OCI-LY1 (cell line): Measurements from ENCODE around the gene ST6GALNAC2.

Source experiments
- H2AFZ ChIP-seq: fragments of 200-600 bp; sonication (generic), shearing (Covaris generic); 2 replicates; pipeline ENCODE4 v1.6.0; 2014; ENCODE audit warnings: antibody characterized with exemption, mild to moderate bottlenecking, low read length
- H3F3A ChIP-seq: fragments of 200-600 bp; sonication (generic), shearing (Covaris generic); 2 replicates; pipeline ENCODE4 v1.6.0; 2014; ENCODE audit warnings: mild to moderate bottlenecking, antibody characterized with exemption, low read length, moderate library complexity; ENCODE audit not compliant: insufficient read depth
- H3K27ac ChIP-seq: fragments of 200-600 bp; sonication (generic); 2 replicates; pipeline ENCODE4 v1.5.1; 2014; ENCODE audit warnings: low read length, mixed run types, mild to moderate bottlenecking, low read depth; ENCODE audit not compliant: poor library complexity, severe bottlenecking
- H3K27me3 ChIP-seq: fragments of 200-600 bp; sonication (generic); 2 replicates; pipeline ENCODE4 v1.6.0; 2014; ENCODE audit warnings: antibody characterized with exemption, mild to moderate bottlenecking, low read length, moderate library complexity; ENCODE audit not compliant: insufficient read depth
- H3K36me3 ChIP-seq: fragments of 200-600 bp; sonication (generic); 2 replicates; pipeline ENCODE4 v1.6.1; 2014; ENCODE audit warnings: mild to moderate bottlenecking, antibody characterized with exemption, low read length, moderate library complexity, mixed read lengths; ENCODE audit not compliant: insufficient read depth
- H3K4me1 ChIP-seq: fragments of 200-600 bp; sonication (generic); 2 replicates; pipeline ENCODE4 v1.5.1; 2014; ENCODE audit warnings: mild to moderate bottlenecking, low read length, moderate library complexity; ENCODE audit not compliant: insufficient read depth, severe bottlenecking
- H3K4me2 ChIP-seq: fragments of 200-600 bp; sonication (generic), shearing (Covaris generic); 2 replicates; pipeline ENCODE4 v1.6.1; 2014; ENCODE audit warnings: low read length
- H3K4me3 ChIP-seq: fragments of 200-600 bp; sonication (generic); 2 replicates; pipeline ENCODE4 v1.5.1; 2014; ENCODE audit warnings: low read length, low read depth, mild to moderate bottlenecking, mixed read lengths; ENCODE audit not compliant: poor library complexity, severe bottlenecking
- H3K79me2 ChIP-seq: fragments of 200-600 bp; shearing (Covaris generic); 2 replicates; pipeline ENCODE4 v1.6.1; 2016; ENCODE audit warnings: mixed run types, low read length, mixed read lengths; ENCODE audit not compliant: insufficient read depth
- H3K9ac ChIP-seq: fragments of 200-600 bp; sonication (generic), shearing (Covaris generic); 2 replicates; pipeline ENCODE4 v1.6.1; 2014; ENCODE audit warnings: mild to moderate bottlenecking, low read length, mixed read lengths
- H3K9me2 ChIP-seq: fragments of 200-600 bp; sonication (generic), shearing (Covaris generic); 2 replicates; pipeline ENCODE4 v1.6.1; 2014; ENCODE audit warnings: low read depth, mild to moderate bottlenecking, low read length, mixed read lengths
- H3K9me3 ChIP-seq: fragments of 200-600 bp; shearing (Covaris generic); 2 replicates; pipeline ENCODE4 v1.6.1; 2014; ENCODE audit warnings: low read length, mixed read lengths
- H4K20me1 ChIP-seq: fragments of 200-600 bp; sonication (generic), shearing (Covaris generic); 2 replicates; pipeline ENCODE4 v1.6.0; 2016; ENCODE audit warnings: mild to moderate bottlenecking, low read length; ENCODE audit not compliant: insufficient read depth
- CTCF ChIP-seq: fragments of 200-600 bp; sonication (generic), shearing (Covaris generic); IDR thresholded peaks from 2 replicates; pipeline ENCODE4 v1.5.1; 2017; ENCODE audit warnings: mild to moderate bottlenecking, antibody characterized with exemption, low read length, moderate library complexity, mixed read lengths
- EZH2 ChIP-seq: fragments of 200-600 bp; sonication (generic), shearing (Covaris generic); IDR thresholded peaks from 2 replicates; pipeline ENCODE4 v1.8.0; 2017; ENCODE audit warnings: borderline replicate concordance, mixed run types, mild to moderate bottlenecking, antibody characterized with exemption, low read length, moderate library complexity, mixed read lengths

The ST6GALNAC2 gene

GRCh38 chr17:76532072-76532651 is 53.5 kb downstream of the ST6GALNAC2 start:
- H2AFZ ChIP-seq = no peak overlapping the region
- TF ChIP-seq CTCF = no peak
- TF ChIP-seq EZH2 = no peak
- no peaks in the 10 kb centered on the region for H3K79me2 ChIP-seq
- no peaks in the 10 kb centered on the region for H3F3A ChIP-seq
- H3K9me2 ChIP-seq = no peaks in the 10 kb centered on the region
- no peak overlapping the region for H3K27ac ChIP-seq
- H3K9ac ChIP-seq = no peak overlapping the region
- H3K27me3 ChIP-seq = no peaks in the 10 kb centered on the region; the same call in 1 of the 2 replicates
- no peak overlapping the region for H3K4me3 ChIP-seq
- no peaks in the 10 kb centered on the region for H4K20me1 ChIP-seq
- H3K9me3 ChIP-seq = no peaks in the 10 kb centered on the region
- H3K36me3 ChIP-seq = no peaks in the 10 kb centered on the region
- no peak overlapping the region for H3K4me2 ChIP-seq
- peaks cover 44% of the 10 kb centered on the region for H3K4me1 ChIP-seq

GRCh38 chr17:76531486-76532038 is 54.1 kb downstream of the ST6GALNAC2 start:
- no peak overlapping the region for H2AFZ ChIP-seq
- H3K9ac ChIP-seq = no peak overlapping the region; the same call in 1 of the 2 replicates
- no peak overlapping the region for H3K4me3 ChIP-seq
- no peak overlapping the region for H3K27ac ChIP-seq
- TF ChIP-seq CTCF = no peak
- TF ChIP-seq EZH2 = no peak
- H3K9me2 ChIP-seq = no peaks in the 10 kb centered on the region
- H3K4me1 ChIP-seq = peaks cover 44% of the 10 kb centered on the region
- H3K4me2 ChIP-seq = peak overlapping the region; percentile 49; the same call in 1 of the 2 replicates
- H3K9me3 ChIP-seq = no peaks in the 10 kb centered on the region
- no peaks in the 10 kb centered on the region for H3F3A ChIP-seq
- no peaks in the 10 kb centered on the region; the same call in 1 of the 2 replicates for H3K27me3 ChIP-seq
- H3K79me2 ChIP-seq = no peaks in the 10 kb centered on the region
- no peaks in the 10 kb centered on the region for H4K20me1 ChIP-seq
- H3K36me3 ChIP-seq = no peaks in the 10 kb centered on the region

- H3K4me1 ChIP-seq = peaks cover 44% of the 10 kb centered on the region
- peak overlapping the region; percentile 97 for H2AFZ ChIP-seq
- H3K36me3 ChIP-seq = no peaks in the 10 kb centered on the region
- H3K27me3 ChIP-seq = no peaks in the 10 kb centered on the region; the same call in 1 of the 2 replicates
- H3F3A ChIP-seq = no peaks in the 10 kb centered on the region
- H3K9ac ChIP-seq = peak overlapping the region; percentile 28; the same call in 1 of the 2 replicates
- TF ChIP-seq EZH2 (no peak), CTCF (no peak)
- H3K9me3 ChIP-seq = no peaks in the 10 kb centered on the region
- no peaks in the 10 kb centered on the region for H3K9me2 ChIP-seq
- peak overlapping the region; percentile 23 for H3K27ac ChIP-seq
- peak overlapping the region; percentile 13 for H3K4me3 ChIP-seq
- H3K4me2 ChIP-seq = peak overlapping the region; percentile 49
- H3K79me2 ChIP-seq = no peaks in the 10 kb centered on the region
- H4K20me1 ChIP-seq = no peaks in the 10 kb centered on the region
These were observed 54.7 kb downstream of the ST6GALNAC2 start for GRCh38 chr17:76530811-76531485.
